ENCODE results near the gene CNPY4. TPM values are rescaled to one million over a fixed set of nuclear protein-coding genes. Genes with fewer than 3 reads are reported as not detected.

Gene CNPY4
- polyA plus RNA-seq, 4 donors, result 33.9 to 51.6 (median 46.0) TPM

GRCh38 chr7:100163871-100164270 lies 44.4 kb downstream of the CNPY4 start:
- no peak for DNase-seq (ENCODE audit: low read depth in 4 of 4, low spot score in 2 of 4)

- no peak for DNase-seq (ENCODE audit: low read depth in 4 of 4, low spot score in 2 of 4)
Measured at GRCh38 chr7:100166317-100166940, 47.0 kb downstream of the CNPY4 start.

- DNase-seq (ENCODE audit: low read depth in 4 of 4, low spot score in 2 of 4), result no peak
Measured at GRCh38 chr7:100166970-100167911, 47.8 kb downstream of the CNPY4 start.

- DNase-seq (ENCODE audit: low read depth in 4 of 4, low spot score in 2 of 4), result no peak
Measured at GRCh38 chr7:100167912-100168323, 48.5 kb downstream of the CNPY4 start.

- DNase-seq (ENCODE audit: low read depth in 4 of 4, low spot score in 2 of 4), result no peak
Measured at GRCh38 chr7:100169147-100169850, 49.9 kb downstream of the CNPY4 start.

GRCh38 chr7:100170101-100170897 lies 50.9 kb downstream of the CNPY4 start:
- DNase-seq (ENCODE audit: low read depth in 4 of 4, low spot score in 2 of 4), result no peak

GRCh38 chr7:100171087-100171681 lies 51.8 kb downstream of the CNPY4 start:
- no peak for DNase-seq (ENCODE audit: low read depth in 4 of 4, low spot score in 2 of 4)

GRCh38 chr7:100171840-100172239 lies 52.4 kb downstream of the CNPY4 start:
- no peak for DNase-seq (ENCODE audit: low read depth in 4 of 4, low spot score in 2 of 4)

- DNase-seq (ENCODE audit: low read depth in 4 of 4, low spot score in 2 of 4), result no peak
Measured at GRCh38 chr7:100173806-100174495, 54.5 kb downstream of the CNPY4 start.

- no peak for DNase-seq (ENCODE audit: low read depth in 4 of 4, low spot score in 2 of 4)
Measured at GRCh38 chr7:100174582-100174981, 55.1 kb downstream of the CNPY4 start.

Other genes with a start within 250 kb of the CNPY4 start
- gene OR2AE1, start 242.6 kb upstream of the CNPY4 start, polyA plus RNA-seq (ENCODE audit: insufficient read length in 4 of 4), result under 1 TPM in 1 of 4 donors, not detected in 3; 0.14 TPM
- gene TRIM4, start 200.1 kb upstream of the CNPY4 start, polyA plus RNA-seq (ENCODE audit: insufficient read length in 4 of 4), result 10 to 100 TPM; 30.8 to 39.6 (median 37.2) TPM
- 1 to 10 TPM in 3 of 4 donors, under 1 TPM in 1; 0.76 to 1.4 (median 1.2) TPM for gene GJC3, start 190.0 kb upstream of the CNPY4 start, polyA plus RNA-seq (ENCODE audit: insufficient read length in 4 of 4)
- gene AZGP1, start 143.6 kb upstream of the CNPY4 start, polyA plus RNA-seq (ENCODE audit: insufficient read length in 4 of 4), result 10 to 100 TPM; 52.2 to 69.0 (median 62.5) TPM
- gene ZKSCAN1, start 104.0 kb upstream of the CNPY4 start, polyA plus RNA-seq (ENCODE audit: insufficient read length in 4 of 4), result 10 to 100 TPM; 43.3 to 71.5 (median 57.5) TPM
- gene ZSCAN21, start 69.9 kb upstream of the CNPY4 start, polyA plus RNA-seq (ENCODE audit: insufficient read length in 4 of 4), result 10 to 100 TPM; 21.4 to 22.8 (median 22.2) TPM
- 10 to 100 TPM; 46.5 to 57.6 (median 51.6) TPM for gene ZNF3, start 37.9 kb upstream of the CNPY4 start, polyA plus RNA-seq (ENCODE audit: insufficient read length in 4 of 4)
- gene COPS6, start 30.7 kb upstream of the CNPY4 start, polyA plus RNA-seq (ENCODE audit: insufficient read length in 4 of 4), result 100 to 1,000 TPM; 124 to 140 (median 136) TPM
- 100 to 1,000 TPM; 140 to 174 (median 160) TPM for gene MCM7, start 18.2 kb upstream of the CNPY4 start, polyA plus RNA-seq (ENCODE audit: insufficient read length in 4 of 4)
- 10 to 100 TPM; 28.0 to 38.0 (median 36.7) TPM for gene AP4M1, start 18.0 kb upstream of the CNPY4 start, polyA plus RNA-seq (ENCODE audit: insufficient read length in 4 of 4)
- 10 to 100 TPM; 52.0 to 73.0 (median 58.6) TPM for gene TAF6, start 276 bp upstream of the CNPY4 start, polyA plus RNA-seq (ENCODE audit: insufficient read length in 4 of 4)
- gene MBLAC1, start 7.3 kb downstream of the CNPY4 start, polyA plus RNA-seq (ENCODE audit: insufficient read length in 4 of 4), result 1 to 10 TPM; 1.7 to 2.5 (median 1.9) TPM
- 100 to 1,000 TPM in 3 of 4 donors, 10 to 100 TPM in 1; 97.0 to 134 (median 116) TPM for gene LAMTOR4, start 29.3 kb downstream of the CNPY4 start, polyA plus RNA-seq (ENCODE audit: insufficient read length in 4 of 4)
- gene TRAPPC14, start 39.1 kb downstream of the CNPY4 start, polyA plus RNA-seq (ENCODE audit: insufficient read length in 4 of 4), result 10 to 100 TPM; 18.6 to 27.7 (median 23.6) TPM
- 1 to 10 TPM; 5.7 to 8.0 (median 6.3) TPM for gene GAL3ST4, start 49.0 kb downstream of the CNPY4 start, polyA plus RNA-seq (ENCODE audit: insufficient read length in 4 of 4)
- 10 to 100 TPM in 2 of 4 donors, 1 to 10 TPM in 2; 5.9 to 17.4 (median 13.1) TPM for gene GPC2, start 57.7 kb downstream of the CNPY4 start, polyA plus RNA-seq (ENCODE audit: insufficient read length in 4 of 4)
- 10 to 100 TPM in 3 of 4 donors, 1 to 10 TPM in 1; 7.5 to 37.1 (median 22.3) TPM for gene STAG3, start 58.3 kb downstream of the CNPY4 start, polyA plus RNA-seq (ENCODE audit: insufficient read length in 4 of 4)
- gene PVRIG, start 100.3 kb downstream of the CNPY4 start, polyA plus RNA-seq (ENCODE audit: insufficient read length in 4 of 4), result 10 to 100 TPM in 1 of 4 donors, 1 to 10 TPM in 3; 1.7 to 12.5 (median 5.0) TPM
- gene SPDYE3, start 188.1 kb downstream of the CNPY4 start, polyA plus RNA-seq (ENCODE audit: insufficient read length in 4 of 4), result 1 to 10 TPM; 6.9 to 9.1 (median 7.1) TPM
- 10 to 100 TPM; 20.6 to 64.3 (median 42.5) TPM for gene PILRB, start 238.5 kb downstream of the CNPY4 start, polyA plus RNA-seq (ENCODE audit: insufficient read length in 4 of 4)

Data from left renal cortex interstitium (tissue), 4 donors.